ENCODE results near the gene SCIN. TPM values are rescaled to one million over a fixed set of nuclear protein-coding genes. Genes with fewer than 3 reads are reported as not detected.

SCIN gene
- total RNA-seq, 1 experiment from 2014 or later: 18.8 TPM

DNA sequence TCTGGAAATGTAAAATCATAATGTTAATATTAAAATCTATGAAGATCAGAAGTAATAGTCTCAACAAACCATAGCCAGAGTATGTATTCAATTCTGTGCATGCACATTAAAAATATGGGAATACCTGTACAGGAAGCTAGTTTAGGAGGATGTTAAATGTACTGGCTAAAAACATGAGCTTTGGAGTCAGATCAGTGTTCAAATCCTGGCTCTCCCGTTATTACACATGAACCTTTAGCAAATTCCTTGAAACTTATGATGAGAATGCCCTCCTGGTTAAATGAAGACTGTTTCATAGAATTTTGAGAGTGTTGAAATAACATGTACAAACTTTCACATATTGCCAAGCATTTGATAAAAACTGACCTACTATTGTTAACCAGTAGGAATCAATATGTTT lies 121.5 kb downstream of the SCIN start:
- DNase-seq (ENCODE audit: low read depth): no peak
- in situ Hi-C loops (cut with HindIII; ENCODE audit: low pct_unique_long_range_greater_than_20kb, low sequenced_read_pairs): no loop called here

DNA sequence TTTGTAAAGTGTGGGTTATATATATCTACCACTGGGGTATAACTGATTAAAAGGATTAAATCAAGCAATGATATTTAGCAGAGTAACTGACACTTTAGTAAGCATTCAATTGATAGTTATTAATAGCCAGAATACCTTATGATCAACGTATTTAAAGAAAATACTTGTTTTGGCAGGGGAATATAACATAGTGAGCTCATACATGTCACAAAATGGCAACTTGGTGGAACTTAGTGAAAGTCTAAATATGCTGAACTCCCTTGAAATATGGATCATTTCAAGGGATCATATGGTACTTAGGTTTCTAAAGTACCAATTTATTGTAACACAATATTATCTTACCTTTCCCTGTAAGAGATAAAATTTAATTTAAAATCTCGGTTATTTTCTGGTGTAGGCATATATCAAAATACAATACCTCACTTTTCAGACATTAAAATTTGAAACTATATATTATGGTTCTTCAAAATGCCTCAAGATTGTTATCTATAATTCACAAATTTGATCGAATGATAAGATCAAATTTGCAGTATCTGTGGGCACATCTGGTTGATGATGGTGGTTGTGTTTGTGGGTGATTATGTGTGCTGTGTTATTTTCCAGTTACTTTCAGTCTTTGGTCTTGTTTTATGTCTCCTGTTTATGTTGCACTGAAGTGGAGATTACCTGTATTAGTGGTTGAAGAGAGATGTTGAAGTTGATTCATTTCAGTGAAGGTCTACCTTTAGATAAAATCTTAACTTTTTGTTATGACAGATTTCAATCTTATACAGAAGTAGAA lies 122.1 kb downstream of the SCIN start:
- in situ Hi-C loops (cut with HindIII; ENCODE audit: low pct_unique_long_range_greater_than_20kb, low sequenced_read_pairs): no loop called here
- DNase-seq (ENCODE audit: low read depth): no peak

DNA sequence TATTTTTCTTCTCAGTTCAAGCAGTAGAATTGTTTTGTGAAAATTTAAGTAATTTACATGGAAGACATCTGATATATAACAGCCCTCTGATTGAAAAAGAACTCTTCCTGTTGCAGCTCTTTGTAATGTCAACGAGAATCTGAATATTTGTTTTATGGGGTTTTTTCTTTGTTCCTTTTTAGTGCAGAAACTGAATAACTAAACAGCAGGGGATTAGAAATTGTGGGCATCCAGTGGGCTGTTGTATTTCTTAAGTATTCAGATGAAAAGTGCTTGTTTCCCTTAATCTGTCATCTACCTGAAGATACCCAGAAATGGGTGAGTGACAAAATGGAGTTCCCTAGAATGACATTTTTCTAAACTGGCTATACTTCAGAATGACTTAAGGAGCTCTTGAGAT lies 124.3 kb downstream of the SCIN start:
- in situ Hi-C loops (cut with HindIII; ENCODE audit: low pct_unique_long_range_greater_than_20kb, low sequenced_read_pairs): no loop called here
- no peak for DNase-seq (ENCODE audit: low read depth)

DNA sequence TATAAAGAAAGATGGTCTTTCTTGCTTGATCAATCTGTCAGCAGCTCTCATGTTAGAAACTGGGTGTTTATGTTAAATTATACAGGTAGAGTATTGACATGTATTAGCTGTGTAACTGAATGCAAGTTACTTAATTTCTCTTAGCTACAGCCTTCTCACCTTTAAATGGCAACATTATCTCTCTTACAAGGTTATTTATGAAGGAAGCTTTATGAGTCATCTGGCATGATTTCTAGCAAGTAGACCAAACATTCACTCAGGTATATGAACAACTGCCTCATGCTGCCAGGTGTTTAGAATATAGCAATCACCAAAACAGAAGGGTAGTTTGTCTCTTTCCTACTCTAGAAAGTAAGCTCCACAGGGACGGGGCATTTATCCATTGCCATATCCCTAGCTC lies 125.4 kb downstream of the SCIN start:
- in situ Hi-C loops (cut with HindIII; ENCODE audit: low pct_unique_long_range_greater_than_20kb, low sequenced_read_pairs): no loop called here

DNA sequence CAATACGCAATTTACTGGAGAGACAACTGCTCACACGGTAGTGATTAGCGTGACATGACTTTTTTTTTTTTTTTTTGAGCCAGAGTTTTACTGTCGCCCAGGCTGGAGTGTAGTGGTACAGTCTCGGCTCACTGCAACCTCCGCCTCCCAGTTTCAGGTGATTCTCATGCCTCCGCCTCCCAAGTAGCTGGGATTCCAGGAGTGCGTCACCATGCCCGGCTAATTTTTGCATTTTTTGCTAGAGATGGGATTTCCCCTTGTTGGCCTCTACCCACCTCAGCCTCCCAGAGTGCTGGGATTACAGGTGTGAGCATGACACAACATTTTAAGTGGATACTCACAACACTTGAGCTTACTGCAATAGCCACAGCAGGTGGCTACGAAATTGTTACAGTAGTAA lies 128.8 kb downstream of the SCIN start:
- in situ Hi-C loops (cut with HindIII; ENCODE audit: low pct_unique_long_range_greater_than_20kb, low sequenced_read_pairs): no loop called here
- no peak for DNase-seq (ENCODE audit: low read depth)

More for the DNA sequence above, 125.4 kb downstream of the SCIN start:
- no peak for DNase-seq (ENCODE audit: low read depth)

DNA sequence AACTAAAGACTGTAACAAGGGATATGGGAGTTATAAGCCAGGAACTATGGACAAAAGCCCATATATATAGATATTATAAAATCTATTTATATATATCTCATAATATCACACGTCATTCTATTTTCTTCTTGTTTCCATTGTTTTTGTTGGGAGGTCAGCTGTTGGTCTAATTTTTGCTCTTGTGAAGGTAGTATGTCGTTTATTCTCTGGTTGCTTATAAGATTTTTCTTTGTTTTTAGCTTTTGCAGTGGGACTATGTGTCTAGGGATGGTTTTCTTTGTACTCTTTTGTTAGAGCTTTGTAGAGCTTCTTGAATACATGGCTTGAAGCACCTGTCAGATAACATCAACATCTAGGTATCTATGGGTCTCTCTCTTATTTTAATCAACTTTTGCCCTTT lies 130.9 kb downstream of the SCIN start:
- DNase-seq (ENCODE audit: low read depth): no peak
- in situ Hi-C loops (cut with HindIII; ENCODE audit: low pct_unique_long_range_greater_than_20kb, low sequenced_read_pairs): no loop called here

DNA sequence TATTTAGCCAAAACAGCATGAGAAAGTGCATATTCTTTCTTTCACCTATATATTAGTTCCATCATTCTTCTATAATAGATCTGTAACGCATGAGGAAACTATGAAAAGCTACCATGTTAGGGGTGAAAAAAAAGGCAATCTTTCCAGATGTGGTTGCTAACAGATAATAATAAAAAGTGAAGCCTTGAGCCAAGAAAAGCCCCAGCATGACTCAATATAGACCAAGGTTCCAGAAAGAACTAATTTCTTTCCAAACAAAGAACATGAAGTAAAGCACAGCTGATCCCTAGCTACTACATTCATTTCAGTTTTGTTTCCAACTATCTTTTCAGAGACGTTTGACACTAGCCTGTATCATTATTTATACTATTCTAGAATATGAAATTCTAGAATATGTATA lies 133.4 kb downstream of the SCIN start:
- DNase-seq (ENCODE audit: low read depth): no peak
- in situ Hi-C loops (cut with HindIII; ENCODE audit: low pct_unique_long_range_greater_than_20kb, low sequenced_read_pairs): no loop called here

DNA sequence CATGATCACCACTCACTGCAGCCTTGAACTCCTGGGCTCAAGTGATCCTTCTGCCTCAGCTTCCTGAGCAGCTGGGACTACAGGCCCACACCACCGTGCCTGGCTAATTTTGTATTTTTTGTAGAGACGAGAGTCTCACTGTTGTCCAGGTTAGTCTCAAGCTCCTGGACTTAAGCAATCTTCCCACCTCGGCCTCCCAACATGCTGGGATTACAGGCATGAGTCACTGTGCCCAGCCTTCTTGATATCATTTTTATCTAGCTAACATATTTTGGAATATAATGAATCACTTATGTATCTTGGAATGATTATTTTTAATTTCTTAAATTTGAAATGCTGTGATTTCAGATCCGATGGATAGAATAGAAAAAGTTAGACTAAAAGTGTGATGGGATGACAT lies 135.4 kb downstream of the SCIN start:
- in situ Hi-C loops (cut with HindIII; ENCODE audit: low pct_unique_long_range_greater_than_20kb, low sequenced_read_pairs): no loop called here
- DNase-seq (ENCODE audit: low read depth): no peak

DNA sequence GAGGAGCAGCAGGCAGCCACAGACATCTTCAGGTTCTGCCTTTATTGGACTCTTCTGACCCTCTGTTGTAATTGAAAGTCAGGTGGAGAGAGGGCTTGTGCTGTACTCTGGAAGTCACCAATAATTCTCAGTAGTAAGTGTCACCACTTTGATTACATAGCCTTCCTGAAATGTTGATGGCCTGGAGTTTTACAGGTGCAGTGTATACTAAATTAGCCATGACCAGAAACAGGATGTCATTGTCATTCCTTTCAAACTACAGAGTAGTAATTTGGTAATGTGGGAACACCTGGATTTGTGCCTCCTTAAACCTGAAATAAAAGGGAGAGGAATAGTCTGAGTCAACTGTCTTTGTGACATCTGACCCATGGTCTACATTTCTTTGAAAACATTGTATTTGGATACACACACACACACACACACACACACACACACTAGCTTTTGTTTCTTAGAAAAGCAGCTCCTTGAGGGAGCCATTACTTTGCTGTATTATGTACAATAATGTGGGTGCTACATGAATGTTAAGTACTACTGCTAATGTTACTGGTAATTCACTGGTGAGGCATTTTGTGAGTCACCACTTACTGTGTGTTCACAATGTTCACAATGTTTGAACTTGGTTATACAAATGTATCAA lies 136.5 kb downstream of the SCIN start:
- no peak for DNase-seq (ENCODE audit: low read depth)
- in situ Hi-C loops (cut with HindIII; ENCODE audit: low pct_unique_long_range_greater_than_20kb, low sequenced_read_pairs): no loop called here

DNA sequence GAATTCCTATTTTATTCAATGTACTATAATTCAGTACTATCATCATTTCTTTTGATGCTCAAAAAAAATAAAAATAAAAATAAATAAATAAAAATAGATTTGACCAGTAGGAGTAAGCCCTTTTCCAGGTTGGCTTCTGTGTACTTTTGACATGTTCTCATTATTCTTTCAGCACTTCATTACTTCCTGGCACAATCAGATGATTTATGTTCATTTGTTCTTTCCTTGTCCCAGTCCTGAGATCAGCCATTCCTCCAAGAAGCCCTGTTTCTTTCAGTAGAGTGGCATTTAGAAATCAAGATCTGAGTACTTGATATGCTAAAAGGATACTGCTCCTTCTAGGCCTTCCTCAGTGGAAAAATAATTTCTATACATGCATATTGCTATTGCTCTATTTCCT lies 137.8 kb downstream of the SCIN start:
- no peak for DNase-seq (ENCODE audit: low read depth)
- in situ Hi-C loops (cut with HindIII; ENCODE audit: low pct_unique_long_range_greater_than_20kb, low sequenced_read_pairs): no loop called here

Other genes starting within 250 kb of the SCIN start
- 3.8 and 4.1 TPM in 2 replicates for gene VWDE, start 166.9 kb upstream of the SCIN start, total RNA-seq (2014; rRNA removed; shearing (Covaris generic); ENCODE audit: low replicate concordance)
- gene ARL4A, start 116.9 kb downstream of the SCIN start, total RNA-seq (2014; rRNA removed; shearing (Covaris generic); ENCODE audit: low replicate concordance): 31.2 and 45.1 TPM in 2 replicates

All from Caki2 (cell line).